MM.1S (cell line): ENCODE measurements around the gene DOCK10.

Source experiments
- EZH2phosphoT487 ChIP-seq: fragments of 300-600 bp; sonication (generic); IDR thresholded peaks from 2 replicates; pipeline ENCODE4 v1.6.1; 2018; ENCODE audit warnings: antibody characterized with exemption, low read length
- TF ChIP-seq, protein P1 (sequence below): fragments of 300-600 bp; sonication (generic); IDR thresholded peaks from 2 replicates; pipeline ENCODE4 v1.5.1; 2016; ENCODE audit warnings: antibody characterized with exemption, low read length, mixed read lengths

DNA sequence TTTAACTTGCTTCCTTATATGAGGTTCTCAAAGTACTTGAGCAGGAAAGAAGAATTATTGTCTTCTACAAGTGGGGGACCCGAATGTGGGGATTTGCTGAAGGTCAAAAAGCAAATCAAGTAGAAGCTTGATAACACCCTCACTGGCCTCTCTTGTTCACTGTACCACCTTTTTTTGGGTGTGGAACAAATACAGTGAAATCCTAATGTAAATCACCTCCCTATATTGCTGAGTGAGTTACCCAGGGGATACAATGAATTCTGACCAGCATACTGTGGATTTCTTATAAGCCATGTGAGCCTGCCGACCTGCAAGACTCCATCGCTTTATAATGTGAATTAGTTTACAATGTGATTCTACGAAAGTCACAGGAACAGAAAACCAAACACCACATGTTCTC is 66.5 kb downstream of the DOCK10 start:
- TF ChIP-seq, protein P1, sequence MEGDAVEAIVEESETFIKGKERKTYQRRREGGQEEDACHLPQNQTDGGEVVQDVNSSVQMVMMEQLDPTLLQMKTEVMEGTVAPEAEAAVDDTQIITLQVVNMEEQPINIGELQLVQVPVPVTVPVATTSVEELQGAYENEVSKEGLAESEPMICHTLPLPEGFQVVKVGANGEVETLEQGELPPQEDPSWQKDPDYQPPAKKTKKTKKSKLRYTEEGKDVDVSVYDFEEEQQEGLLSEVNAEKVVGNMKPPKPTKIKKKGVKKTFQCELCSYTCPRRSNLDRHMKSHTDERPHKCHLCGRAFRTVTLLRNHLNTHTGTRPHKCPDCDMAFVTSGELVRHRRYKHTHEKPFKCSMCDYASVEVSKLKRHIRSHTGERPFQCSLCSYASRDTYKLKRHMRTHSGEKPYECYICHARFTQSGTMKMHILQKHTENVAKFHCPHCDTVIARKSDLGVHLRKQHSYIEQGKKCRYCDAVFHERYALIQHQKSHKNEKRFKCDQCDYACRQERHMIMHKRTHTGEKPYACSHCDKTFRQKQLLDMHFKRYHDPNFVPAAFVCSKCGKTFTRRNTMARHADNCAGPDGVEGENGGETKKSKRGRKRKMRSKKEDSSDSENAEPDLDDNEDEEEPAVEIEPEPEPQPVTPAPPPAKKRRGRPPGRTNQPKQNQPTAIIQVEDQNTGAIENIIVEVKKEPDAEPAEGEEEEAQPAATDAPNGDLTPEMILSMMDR: no peak
- no peak for TF ChIP-seq EZH2phosphoT487
